WTC11 (cell line): ENCODE results near the gene RPAIN. TPM values are rescaled to one million over a fixed set of nuclear protein-coding genes. Genes with fewer than 3 reads are reported as not detected.

Experiments
- ATAC-seq: fragments of 200-7000 bp; cut with Tn5 transposase; 2 replicates; pipeline ENCODE4 v1.10.0; 2021; ENCODE audit warnings: mild to moderate bottlenecking, moderate library complexity
- CTCF ChIA-PET: fragments of 300-600 bp; sonication (Branson Sonifier 250); formaldehyde crosslinking; loops from one replicate; lab custom pipeline; 2021; ENCODE audit warnings: antibody characterized with exemption; lab: Charles Lee
- POLR2A ChIA-PET: fragments of 350-600 bp; sonication (Branson Sonifier 250); formaldehyde crosslinking; loops from one replicate; lab custom pipeline; 2021; ENCODE audit warnings: antibody characterized with exemption; lab: Charles Lee
- DNase-seq: peaks from one replicate; pipeline ENCODE4 v3.0.0; 2021; ENCODE audit warnings: low spot score
- H3K27ac Mint-ChIP-seq: 2 replicates; pipeline ENCODE4 v1.8.0; 2021; ENCODE audit warnings: mixed read lengths
- H3K27me3 Mint-ChIP-seq: 2 replicates; pipeline ENCODE4 v1.8.0; 2021; ENCODE audit warnings: low read depth, mild to moderate bottlenecking, moderate library complexity, mixed read lengths
- H3K36me3 Mint-ChIP-seq: 2 replicates; pipeline ENCODE4 v1.8.0; 2021; ENCODE audit warnings: mixed read lengths
- H3K4me1 Mint-ChIP-seq: 2 replicates; pipeline ENCODE4 v1.8.0; 2022; ENCODE audit warnings: mixed read lengths
- H3K4me3 Mint-ChIP-seq: 2 replicates; pipeline ENCODE4 v1.8.0; 2021; ENCODE audit warnings: mild to moderate bottlenecking, moderate library complexity, mixed read lengths
- H3K9me3 Mint-ChIP-seq: 2 replicates; pipeline ENCODE4 v1.8.0; 2021; ENCODE audit warnings: mixed read lengths
- CDX4 ChIP-seq: fragments of 250-450 bp; sonication (Bioruptor Pico); IDR thresholded peaks from 2 replicates; pipeline ENCODE4 v1.9.0; 2021; ENCODE audit warnings: moderate library complexity, mild to moderate bottlenecking, inconsistent platforms, borderline replicate concordance
- CREM ChIP-seq: sonication (generic); formaldehyde crosslinking; IDR thresholded peaks from 2 replicates; pipeline ENCODE4 v1.8.1; 2022; ENCODE audit warnings: mild to moderate bottlenecking, missing genetic modification reagents, moderate library complexity
- CTCF ChIP-seq: fragments of 200-600 bp; IDR thresholded peaks from 2 replicates; pipeline ENCODE4 v1.8.0; 2022; ENCODE audit warnings: antibody characterized with exemption
- E2F4 ChIP-seq: sonication (generic); formaldehyde crosslinking; IDR thresholded peaks from 2 replicates; pipeline ENCODE4 v1.8.1; 2022; ENCODE audit warnings: low read depth, mild to moderate bottlenecking, moderate library complexity, missing genetic modification reagents, borderline replicate concordance
- FOXK1 ChIP-seq: sonication (generic); formaldehyde crosslinking; IDR thresholded peaks from 2 replicates; pipeline ENCODE4 v1.8.0; 2022; ENCODE audit warnings: mild to moderate bottlenecking, moderate library complexity, missing genetic modification reagents
- MAX ChIP-seq: sonication (generic); formaldehyde crosslinking; IDR thresholded peaks from 2 replicates; pipeline ENCODE4 v1.8.0; 2022; ENCODE audit warnings: mild to moderate bottlenecking, missing genetic modification reagents
- MLX ChIP-seq: sonication (generic); formaldehyde crosslinking; IDR thresholded peaks from 2 replicates; pipeline ENCODE4 v1.8.1; 2023; ENCODE audit warnings: mild to moderate bottlenecking, missing genetic modification reagents, moderate library complexity
- NFE2L1 ChIP-seq: sonication (generic); formaldehyde crosslinking; IDR thresholded peaks from 2 replicates; pipeline ENCODE4 v1.8.1; 2023; ENCODE audit warnings: missing genetic modification reagents
- NR1H2 ChIP-seq: sonication (generic); formaldehyde crosslinking; IDR thresholded peaks from 2 replicates; pipeline ENCODE4 v1.9.0; 2021; ENCODE audit warnings: mild to moderate bottlenecking, moderate library complexity, missing genetic modification reagents
- PRDM15 ChIP-seq: sonication (generic); formaldehyde crosslinking; IDR thresholded peaks from 2 replicates; pipeline ENCODE4 v1.8.0; 2022; ENCODE audit warnings: missing genetic modification reagents
- PREB ChIP-seq: sonication (generic); formaldehyde crosslinking; IDR thresholded peaks from 2 replicates; pipeline ENCODE4 v1.8.1; 2022; ENCODE audit warnings: mild to moderate bottlenecking, missing genetic modification reagents, moderate library complexity, borderline replicate concordance
- RORB ChIP-seq: fragments of 250-450 bp; sonication (Bioruptor Pico); IDR thresholded peaks from 2 replicates; pipeline ENCODE4 v1.9.0; 2021; ENCODE audit warnings: mild to moderate bottlenecking
- SMAD3 ChIP-seq: sonication (generic); formaldehyde crosslinking; IDR thresholded peaks from 2 replicates; pipeline ENCODE4 v1.8.0; 2022; ENCODE audit warnings: missing genetic modification reagents, mild to moderate bottlenecking, borderline replicate concordance
- SP1 ChIP-seq: sonication (generic); formaldehyde crosslinking; conservative IDR thresholded peaks from 2 replicates; pipeline ENCODE4 v1.8.1; 2022; ENCODE audit warnings: missing genetic modification reagents
- ZBTB21 ChIP-seq: sonication (generic); formaldehyde crosslinking; IDR thresholded peaks from 2 replicates; pipeline ENCODE4 v1.8.1; 2023; ENCODE audit warnings: mild to moderate bottlenecking, missing genetic modification reagents, borderline replicate concordance
- ZNF121 ChIP-seq: sonication (generic); formaldehyde crosslinking; IDR thresholded peaks from 2 replicates; pipeline ENCODE4 v1.8.0; 2023; ENCODE audit warnings: missing genetic modification reagents
- ZNF263 ChIP-seq: sonication (generic); formaldehyde crosslinking; IDR thresholded peaks from 2 replicates; pipeline ENCODE4 v1.8.1; 2022; ENCODE audit warnings: low read depth, mild to moderate bottlenecking, moderate library complexity, missing genetic modification reagents
- total RNA-seq: library from RNA; stranded (reverse); gene quantifications from 3 replicates; pipeline ENCODE4 v1.2.3, GENCODE V29; 2021

Gene RPAIN
- total RNA-seq, 1 experiment from 2014 or later, result 67.8 TPM

GRCh38 chr17:5396612-5397011, 23.4 kb upstream of the RPAIN start:
- CTCF ChIA-PET, result no interaction called here

GRCh38 chr17:5399767-5400166, 20.2 kb upstream of the RPAIN start:
- Mint-ChIP-seq H3K27ac (no peak overlapping the region), H3K4me3 (no peak overlapping the region), H3K9me3 (no peaks in the 10 kb centered on the region), H3K36me3 (peaks cover 68% of the 10 kb centered on the region), H3K27me3 (no peaks in the 10 kb centered on the region), H3K4me1 (no peaks in the 10 kb centered on the region)
- TF ChIP-seq E2F4, result no peak
- TF ChIP-seq SMAD3 (CRISPR knock-in tag), result no peak
- no peak for TF ChIP-seq CREM (CRISPR knock-in tag)
- TF ChIP-seq ZNF121 (CRISPR knock-in tag), result no peak
- TF ChIP-seq ZBTB21, result no peak
- TF ChIP-seq SP1 (CRISPR knock-in tag), result no peak
- TF ChIP-seq PRDM15, result no peak
- TF ChIP-seq ZNF263 (CRISPR knock-in tag), result no peak
- POLR2A ChIA-PET, result no interaction called here
- ATAC-seq, result no peak
- CTCF ChIA-PET, result no interaction called here
- no peak for DNase-seq

More at GRCh38 chr17:5396612-5397011, 23.4 kb upstream of the RPAIN start:
- no peak for DNase-seq
- ATAC-seq, result no peak
- Mint-ChIP-seq H3K36me3 (peaks cover 68% of the 10 kb centered on the region), H3K27ac (no peak overlapping the region), H3K9me3 (no peaks in the 10 kb centered on the region), H3K4me1 (no peaks in the 10 kb centered on the region), H3K27me3 (no peaks in the 10 kb centered on the region), H3K4me3 (no peak overlapping the region)
- no peak for TF ChIP-seq ZNF263 (CRISPR knock-in tag)
- POLR2A ChIA-PET, result no interaction called here

- Mint-ChIP-seq H3K27ac (no peak overlapping the region), H3K9me3 (no peaks in the 10 kb centered on the region), H3K4me1 (no peaks in the 10 kb centered on the region), H3K27me3 (no peaks in the 10 kb centered on the region), H3K36me3 (peaks cover 37% of the 10 kb centered on the region), H3K4me3 (no peak overlapping the region)
- ATAC-seq (no peak), DNase-seq (no peak)
- CTCF ChIA-PET, result interaction anchor here (1.4 kb wide), 1 partner anchor 34 kb away, joined by 5 read pairs; the partner anchor contains the start of gene C1QBP
- POLR2A ChIA-PET, result no interaction called here
- TF ChIP-seq CDX4 (no peak), NR1H2 (no peak), MLX (CRISPR knock-in tag) (no peak), E2F4 (no peak), RORB (CRISPR knock-in tag) (no peak), FOXK1 (CRISPR knock-in tag) (no peak), CTCF (no peak), MAX (CRISPR knock-in tag) (no peak), PRDM15 (no peak), PREB (CRISPR knock-in tag) (no peak), NFE2L1 (CRISPR knock-in tag) (no peak)
Observed at GRCh38 chr17:5405400-5405799, 14.6 kb upstream of the RPAIN start.
